Stimulated activated CD8-positive, alpha-beta memory T cell treated with anti-CD3 and anti-CD28 coated beads, Interleukin-2, amount 100 ng/mL, for 48 hours (primary cell): ENCODE measurements around the gene RGS9.
"Not testable (repeated sequence)": the region's sequence is repeated elsewhere in the genome, so short reads cannot be mapped to it uniquely, and the experiment has no call there.

Source experiments
- DNase-seq, 2 donors: peaks; one replicate each; pipeline ENCODE4 v3.0.0-alpha.2; 2020; ENCODE audit warnings: low read depth in 2 of 2

The RGS9 gene

GRCh38 chr17:65156185-65156834 lies 19.1 kb downstream of the RGS9 start:
- no peak for DNase-seq

- no peak for DNase-seq
Measured at GRCh38 chr17:65156835-65157565, 19.8 kb downstream of the RGS9 start.

GRCh38 chr17:65158041-65158440 lies 20.9 kb downstream of the RGS9 start:
- no peak for DNase-seq

GRCh38 chr17:65158622-65159021 lies 21.5 kb downstream of the RGS9 start:
- DNase-seq = no peak

DNA sequence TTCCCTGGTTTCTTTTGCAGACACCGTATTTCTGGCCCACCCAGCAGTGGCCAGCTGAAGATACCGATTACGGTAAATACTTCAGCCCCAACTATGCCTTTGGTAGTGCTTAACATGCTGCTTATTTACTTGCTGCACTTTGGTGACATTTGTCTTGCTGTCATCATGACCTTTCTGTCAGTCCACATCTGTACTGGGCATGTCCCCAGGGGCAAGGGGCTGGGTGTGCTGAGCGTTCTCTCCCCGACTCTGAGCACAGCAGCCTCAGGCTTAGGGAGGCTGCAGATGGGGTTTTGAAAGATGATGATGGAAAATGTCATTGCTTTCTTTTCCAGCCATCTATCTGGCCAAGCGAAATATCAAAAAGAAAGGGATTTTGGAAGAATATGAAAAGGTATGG lies 23.3 kb downstream of the RGS9 start:
- no peak for DNase-seq

- peak; percentile 22 to 33 for DNase-seq
Measured at GRCh38 chr17:65163990-65164495, 26.9 kb downstream of the RGS9 start.

DNA sequence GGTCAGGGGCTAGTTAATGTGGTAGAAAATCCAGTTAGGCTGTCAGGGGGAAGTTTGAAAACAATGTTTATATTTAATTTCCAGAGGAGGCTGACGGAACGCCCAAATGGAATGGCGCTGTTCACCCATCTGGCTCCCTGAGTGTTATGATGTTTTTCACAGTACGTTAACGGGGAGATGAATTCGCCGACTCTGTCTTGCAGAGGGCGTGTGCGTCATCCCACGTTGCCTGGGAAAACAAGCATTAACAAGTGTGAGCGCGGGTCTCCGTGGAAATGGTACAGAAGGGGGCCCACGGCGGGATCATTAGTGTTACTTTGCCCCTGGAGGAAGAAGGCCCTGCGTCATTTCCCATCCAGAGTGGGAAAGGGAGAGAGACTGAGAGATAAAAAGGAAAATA lies 29.6 kb downstream of the RGS9 start:
- DNase-seq = no peak

- DNase-seq = no peak
Measured at GRCh38 chr17:65167566-65167965, 30.4 kb downstream of the RGS9 start.

GRCh38 chr17:65169691-65170090 lies 32.5 kb downstream of the RGS9 start:
- DNase-seq = no peak

GRCh38 chr17:65170839-65171238 lies 33.7 kb downstream of the RGS9 start:
- DNase-seq = no peak

GRCh38 chr17:65171752-65172151 lies 34.6 kb downstream of the RGS9 start:
- DNase-seq = no peak

GRCh38 chr17:65172496-65173136 lies 35.4 kb downstream of the RGS9 start:
- DNase-seq = no peak

GRCh38 chr17:65173284-65173793 lies 36.2 kb downstream of the RGS9 start:
- DNase-seq = peak in 1 of 2 donors; percentile 63

- no peak for DNase-seq
Measured at GRCh38 chr17:65173976-65174683, 37.0 kb downstream of the RGS9 start.

- no peak for DNase-seq
Measured at GRCh38 chr17:65174974-65175373, 37.8 kb downstream of the RGS9 start.

- DNase-seq = no peak
Measured at GRCh38 chr17:65175952-65176351, 38.8 kb downstream of the RGS9 start.

GRCh38 chr17:65176646-65177409 lies 39.7 kb downstream of the RGS9 start:
- DNase-seq = no peak

GRCh38 chr17:65177901-65178300 lies 40.7 kb downstream of the RGS9 start:
- DNase-seq = no peak

DNA sequence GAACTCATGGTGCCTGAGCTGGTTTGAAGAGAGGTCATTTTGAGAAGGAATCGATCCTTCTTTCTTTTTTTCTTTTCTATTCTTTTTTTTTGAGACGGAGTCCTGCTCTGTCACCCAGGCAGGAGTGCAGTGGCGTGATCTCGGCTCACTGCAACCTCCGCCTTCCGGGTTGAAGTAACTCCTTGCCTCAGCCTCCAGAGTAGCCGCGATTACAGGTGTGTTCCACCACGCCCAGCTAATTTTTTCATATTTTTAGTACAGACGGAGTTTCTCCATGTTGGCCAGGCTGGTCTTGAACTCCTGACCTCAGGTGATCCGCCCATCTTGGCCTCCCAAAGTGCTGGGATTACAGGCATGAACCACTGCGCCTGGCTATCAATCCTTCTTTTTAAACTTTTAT lies 43.1 kb downstream of the RGS9 start:
- DNase-seq = not testable (repeated sequence)

DNA sequence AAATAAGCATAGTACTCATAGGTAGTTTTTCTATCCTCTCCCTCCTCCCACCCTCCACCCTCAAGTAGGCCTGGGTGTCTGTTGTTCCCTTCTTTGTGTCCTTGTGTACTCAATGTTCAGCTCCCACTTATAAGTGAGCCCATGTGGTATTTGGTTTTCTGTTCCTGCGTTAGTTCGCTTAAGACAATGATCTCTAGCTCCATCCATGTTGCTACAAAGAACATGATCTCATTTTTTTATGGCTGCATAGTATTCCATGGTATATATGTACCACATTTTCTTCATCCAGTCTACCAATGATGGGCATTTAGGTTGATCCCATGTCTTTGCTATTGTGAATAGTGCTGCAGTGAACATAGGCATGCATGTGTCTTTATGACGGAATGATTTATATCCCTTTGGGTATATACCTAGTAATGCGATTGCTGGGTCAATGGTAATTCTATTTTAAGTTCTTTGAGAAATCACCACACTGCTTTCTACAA lies 43.6 kb downstream of the RGS9 start:
- DNase-seq = not testable (repeated sequence)
